EH (cell line): Measurements from ENCODE around the gene GPD2.

ENCODE experiments used
- DNase-seq: peaks from one replicate; pipeline ENCODE4 v3.0.0-alpha.2; 2015; ENCODE audit warnings: low read depth

The GPD2 gene

GRCh38 chr2:156435718-156436496 lies at the start of gene GPD2:
TSS of gene GPD2 (plus strand) at chr2:156436379. CDS start at chr2:156476106, 39,727 bp downstream.
- DNase-seq: peak; percentile 92

GRCh38 chr2:156394033-156394741 lies 42.0 kb upstream of the GPD2 start:
- no peak for DNase-seq

GRCh38 chr2:156396126-156396525 lies 40.1 kb upstream of the GPD2 start:
- DNase-seq: no peak

GRCh38 chr2:156397229-156397628 lies 39.0 kb upstream of the GPD2 start:
- no peak for DNase-seq

GRCh38 chr2:156398176-156398575 lies 38.0 kb upstream of the GPD2 start:
- no peak for DNase-seq

DNA sequence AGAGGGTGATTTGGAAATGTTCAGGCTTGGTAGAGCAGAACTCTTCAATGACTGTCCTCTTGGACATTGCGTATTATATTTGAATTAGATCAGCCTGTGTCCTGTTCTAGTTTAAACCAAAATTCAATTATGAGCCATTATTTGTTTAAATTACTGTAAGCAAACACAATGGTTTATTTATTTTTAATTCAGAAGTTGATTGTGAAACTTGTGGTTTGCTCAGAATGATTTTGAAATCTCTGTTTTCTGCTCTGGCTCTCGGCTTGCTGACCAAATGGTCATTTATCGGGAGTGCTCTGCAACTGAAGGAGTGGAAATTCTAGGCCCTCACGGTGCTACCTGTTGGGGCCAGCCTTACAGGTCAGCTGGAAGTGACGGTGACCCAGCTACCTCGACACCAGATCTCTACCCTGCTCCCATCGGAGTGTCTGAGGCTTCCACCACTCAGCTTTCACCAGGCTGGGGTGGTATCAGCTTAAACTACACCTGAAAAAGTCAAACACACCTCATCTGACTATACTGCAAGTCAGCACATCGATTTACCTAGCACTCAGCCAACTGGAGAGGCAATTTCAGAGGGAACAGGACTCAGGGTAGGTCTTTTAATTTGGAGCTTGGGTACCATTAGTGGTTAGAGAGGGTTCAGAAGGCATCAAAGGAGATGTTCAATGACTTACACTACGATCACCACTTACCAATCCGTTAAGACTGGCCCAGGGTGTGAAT lies 36.8 kb upstream of the GPD2 start:
- peak; percentile 50 for DNase-seq

GRCh38 chr2:156399950-156400705 lies 36.1 kb upstream of the GPD2 start:
- peak; percentile 84 for DNase-seq

- peak; percentile 86 for DNase-seq
Measured at GRCh38 chr2:156400706-156401678, 35.2 kb upstream of the GPD2 start.

GRCh38 chr2:156401861-156402260 lies 34.3 kb upstream of the GPD2 start:
- no peak for DNase-seq

DNA sequence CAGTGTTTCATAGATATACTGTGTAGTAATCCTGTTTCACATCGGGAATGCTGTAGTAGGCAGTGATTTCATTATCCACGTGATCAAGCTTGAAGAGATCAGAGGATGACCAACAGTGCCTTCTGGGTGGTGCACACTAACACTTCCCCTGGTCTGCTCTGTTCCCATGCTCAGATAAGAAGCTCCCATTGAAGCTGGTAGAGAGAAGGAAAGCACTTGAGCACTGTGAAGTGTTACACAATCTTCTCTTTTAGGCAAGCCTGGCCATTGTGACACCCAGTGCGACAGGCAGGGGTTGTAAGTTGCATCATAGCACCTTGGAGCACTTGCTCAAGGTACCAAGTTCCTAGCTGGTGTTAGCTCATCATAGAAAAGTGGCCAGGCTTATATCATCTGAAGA lies 30.6 kb upstream of the GPD2 start:
- DNase-seq: peak; percentile 21

- no peak for DNase-seq
Measured at GRCh38 chr2:156411835-156412234, 24.3 kb upstream of the GPD2 start.

- DNase-seq: peak; percentile 6
Measured at GRCh38 chr2:156421851-156422250, 14.3 kb upstream of the GPD2 start.

- DNase-seq: no peak
Measured at GRCh38 chr2:156423674-156424282, 12.4 kb upstream of the GPD2 start.

- DNase-seq: no peak
Measured at GRCh38 chr2:156427074-156427473, 9.1 kb upstream of the GPD2 start.

- peak; percentile 8 for DNase-seq
Measured at GRCh38 chr2:156429211-156429610, 7.0 kb upstream of the GPD2 start.

GRCh38 chr2:156430236-156430979 lies 5.8 kb upstream of the GPD2 start:
- peak; percentile 3 for DNase-seq

- peak; percentile 80 for DNase-seq
Measured at GRCh38 chr2:156430980-156431358, 5.2 kb upstream of the GPD2 start.

DNA sequence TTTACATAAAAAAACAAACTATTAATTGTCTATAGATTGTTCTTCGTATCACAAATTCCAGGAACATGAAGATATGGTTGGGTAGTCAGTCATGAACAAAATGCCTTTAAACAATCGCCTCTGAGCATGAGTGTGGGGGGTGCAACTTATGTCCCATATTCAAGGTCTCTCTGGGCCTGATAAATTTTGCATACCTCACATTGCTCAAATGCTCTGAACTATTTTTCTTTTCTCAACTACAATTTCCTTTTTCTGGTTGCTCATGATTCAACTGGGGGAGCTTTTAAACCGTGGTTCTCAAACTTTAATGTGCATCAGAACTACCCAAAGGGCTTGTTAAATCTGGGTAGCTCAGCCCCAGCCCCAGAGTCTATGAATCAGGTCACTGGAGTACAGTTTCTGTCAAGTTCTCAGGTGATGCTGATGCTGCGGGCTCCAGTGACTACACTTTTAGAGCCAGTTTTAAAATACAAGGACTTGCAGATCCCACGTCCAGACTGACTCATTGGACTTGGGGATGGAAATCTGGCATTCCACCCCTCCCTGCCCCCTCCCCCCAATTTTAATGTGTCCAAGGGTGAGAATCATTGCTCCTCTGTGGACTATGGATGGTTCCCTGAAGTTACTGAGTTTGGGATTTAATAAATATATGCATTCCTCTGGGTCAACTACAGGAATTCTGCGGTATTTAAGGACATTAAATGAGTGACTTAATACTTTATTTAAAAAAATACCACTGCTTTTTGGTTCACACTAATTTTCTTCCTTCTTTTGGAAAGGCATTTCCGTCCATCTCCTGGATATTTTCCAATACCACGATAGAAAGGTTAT lies 1.5 kb upstream of the GPD2 start:
- peak; percentile 86 for DNase-seq

GRCh38 chr2:156435396-156435717 lies 822 bp upstream of the GPD2 start:
- no peak for DNase-seq
